Glomerular visceral epithelial cell (primary cell): ENCODE data around the gene SRXN1.

Source experiments
- DNase-seq: peaks from one replicate; pipeline ENCODE4 v3.0.0-alpha.2; 2016; ENCODE audit errors: extremely low spot score

The SRXN1 gene

GRCh38 chr20:607476-607875, 45.5 kb downstream of the SRXN1 start:
- no peak for DNase-seq

GRCh38 chr20:605237-605636, 47.8 kb downstream of the SRXN1 start:
- no peak for DNase-seq

- DNase-seq: no peak
Measured at GRCh38 chr20:603116-603640, 49.8 kb downstream of the SRXN1 start.

GRCh38 chr20:602111-602970, 50.7 kb downstream of the SRXN1 start:
- DNase-seq: no peak

- no peak for DNase-seq
Measured at GRCh38 chr20:600736-601135, 52.3 kb downstream of the SRXN1 start.

GRCh38 chr20:600141-600540, 52.9 kb downstream of the SRXN1 start:
- no peak for DNase-seq

- no peak for DNase-seq
Measured at GRCh38 chr20:598133-598850, 54.7 kb downstream of the SRXN1 start.

- no peak for DNase-seq
Measured at GRCh38 chr20:597560-597959, 55.4 kb downstream of the SRXN1 start.
